Erythroblast (primary cell): Measurements from ENCODE around the gene HERC3.

ENCODE experiments used
- GATA1 ChIP-seq: IDR thresholded peaks from 2 replicates; pipeline ENCODE4 v1.6.1; 2011; ENCODE audit warnings: low read depth, mild to moderate bottlenecking, control low read depth, low read length, moderate library complexity
- POLR2A ChIP-seq: IDR thresholded peaks from 2 replicates; pipeline ENCODE4 v1.6.1; 2011; ENCODE audit warnings: mild to moderate bottlenecking, low read length

GRCh38 chr4:88567591-88567990 lies 24.7 kb upstream of the HERC3 start:
- TF ChIP-seq POLR2A (no peak), GATA1 (no peak)
